GM23338 (cell line): Measurements from ENCODE around the gene FAM20A. TPM values are rescaled to one million over a fixed set of nuclear protein-coding genes. Genes with fewer than 3 reads are reported as not detected.

Experiments
- EZH2 ChIP-seq: fragments of 200-600 bp; sonication (generic); IDR thresholded peaks from one replicate; pipeline ENCODE4 v1.8.0; 2017; ENCODE audit warnings: antibody characterized with exemption, mild to moderate bottlenecking, low read depth; ENCODE audit not compliant: unreplicated experiment
- JUNB ChIP-seq: IDR thresholded peaks from one replicate; pipeline ENCODE4 v1.6.1; 2016; ENCODE audit warnings: antibody characterized with exemption; ENCODE audit not compliant: unreplicated experiment
- POLR2AphosphoS5 ChIP-seq: IDR thresholded peaks from 2 replicates; pipeline ENCODE4 v1.6.1; 2016; ENCODE audit warnings: antibody characterized with exemption, low read depth
- polyA plus RNA-seq: library from polyadenylated mRNA; unstranded; fragments of >200 nt; fragmentation: Nextera tagmentation; extraction: Ambion mirVana; gene quantifications from 2 replicates; pipeline ENCODE4 v1.2.1, GENCODE V29; 2016
- total RNA-seq: library from RNA; depleted of rRNA; stranded (reverse); fragments of >200 nt; shearing (Covaris generic); gene quantifications from 2 replicates; pipeline ENCODE4 v1.2.3, GENCODE V29; 2014
- TF ChIP-seq, protein P1 (sequence below): fragments of 250-450 bp; sonication (Bioruptor Pico); IDR thresholded peaks from 2 replicates; pipeline ENCODE4 v1.5.0; 2020; ENCODE audit warnings: mild to moderate bottlenecking, moderate library complexity
- TF ChIP-seq, protein P2 (sequence below): IDR thresholded peaks from 2 replicates; pipeline ENCODE4 v1.6.1; 2016; ENCODE audit warnings: antibody characterized with exemption
- TF ChIP-seq, protein P3 (sequence below): IDR thresholded peaks from one replicate; pipeline ENCODE4 v1.6.1; 2018; ENCODE audit warnings: antibody characterized with exemption; ENCODE audit not compliant: unreplicated experiment

FAM20A gene
- total and polyA plus RNA-seq, 2 experiments from 2014 or later, result 1.3 to 1.6 TPM

DNA sequence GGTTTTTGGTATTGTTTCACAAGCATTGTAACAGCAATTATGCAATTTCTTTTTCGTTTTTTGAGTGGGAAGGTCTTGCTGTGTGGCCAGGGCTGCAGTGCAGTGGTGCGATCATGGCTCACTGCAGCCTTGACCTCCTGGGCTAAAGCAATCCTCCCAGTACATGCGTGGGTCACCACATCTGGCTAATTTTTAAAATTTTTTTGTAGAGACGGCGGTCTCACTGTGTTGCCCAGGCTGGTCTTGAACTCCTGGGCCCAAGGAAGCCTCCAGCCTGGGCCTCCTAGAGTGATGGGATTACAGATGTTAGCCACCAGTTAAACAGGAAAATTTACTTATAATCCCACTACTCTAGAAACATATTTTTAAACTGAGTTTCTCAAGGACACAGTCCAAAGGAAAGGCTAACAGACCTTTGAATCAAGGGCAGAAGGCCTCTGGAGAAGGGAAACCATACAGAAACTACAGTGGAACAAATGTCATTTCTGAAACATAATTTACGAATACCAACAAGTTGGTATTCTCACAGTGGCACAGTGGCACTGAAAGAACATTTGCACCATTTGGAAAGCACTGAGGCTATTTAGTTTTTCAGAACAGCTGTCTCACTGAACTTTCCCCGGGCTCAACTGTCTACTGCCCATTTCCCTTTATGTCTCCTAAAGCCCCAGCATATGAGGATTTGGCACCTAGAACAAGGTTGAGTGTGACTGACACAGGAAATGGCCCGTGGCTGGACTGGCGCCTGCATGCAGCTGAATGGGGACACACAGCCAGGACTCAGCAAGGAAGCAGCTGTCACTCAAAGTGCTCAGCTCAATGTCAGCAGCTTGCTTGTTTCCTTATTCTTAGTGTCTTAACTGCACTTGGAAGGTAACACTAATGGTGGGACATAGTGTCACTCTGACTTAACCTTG, 91.8 kb downstream of the FAM20A start (continued):
- TF ChIP-seq, protein P1, sequence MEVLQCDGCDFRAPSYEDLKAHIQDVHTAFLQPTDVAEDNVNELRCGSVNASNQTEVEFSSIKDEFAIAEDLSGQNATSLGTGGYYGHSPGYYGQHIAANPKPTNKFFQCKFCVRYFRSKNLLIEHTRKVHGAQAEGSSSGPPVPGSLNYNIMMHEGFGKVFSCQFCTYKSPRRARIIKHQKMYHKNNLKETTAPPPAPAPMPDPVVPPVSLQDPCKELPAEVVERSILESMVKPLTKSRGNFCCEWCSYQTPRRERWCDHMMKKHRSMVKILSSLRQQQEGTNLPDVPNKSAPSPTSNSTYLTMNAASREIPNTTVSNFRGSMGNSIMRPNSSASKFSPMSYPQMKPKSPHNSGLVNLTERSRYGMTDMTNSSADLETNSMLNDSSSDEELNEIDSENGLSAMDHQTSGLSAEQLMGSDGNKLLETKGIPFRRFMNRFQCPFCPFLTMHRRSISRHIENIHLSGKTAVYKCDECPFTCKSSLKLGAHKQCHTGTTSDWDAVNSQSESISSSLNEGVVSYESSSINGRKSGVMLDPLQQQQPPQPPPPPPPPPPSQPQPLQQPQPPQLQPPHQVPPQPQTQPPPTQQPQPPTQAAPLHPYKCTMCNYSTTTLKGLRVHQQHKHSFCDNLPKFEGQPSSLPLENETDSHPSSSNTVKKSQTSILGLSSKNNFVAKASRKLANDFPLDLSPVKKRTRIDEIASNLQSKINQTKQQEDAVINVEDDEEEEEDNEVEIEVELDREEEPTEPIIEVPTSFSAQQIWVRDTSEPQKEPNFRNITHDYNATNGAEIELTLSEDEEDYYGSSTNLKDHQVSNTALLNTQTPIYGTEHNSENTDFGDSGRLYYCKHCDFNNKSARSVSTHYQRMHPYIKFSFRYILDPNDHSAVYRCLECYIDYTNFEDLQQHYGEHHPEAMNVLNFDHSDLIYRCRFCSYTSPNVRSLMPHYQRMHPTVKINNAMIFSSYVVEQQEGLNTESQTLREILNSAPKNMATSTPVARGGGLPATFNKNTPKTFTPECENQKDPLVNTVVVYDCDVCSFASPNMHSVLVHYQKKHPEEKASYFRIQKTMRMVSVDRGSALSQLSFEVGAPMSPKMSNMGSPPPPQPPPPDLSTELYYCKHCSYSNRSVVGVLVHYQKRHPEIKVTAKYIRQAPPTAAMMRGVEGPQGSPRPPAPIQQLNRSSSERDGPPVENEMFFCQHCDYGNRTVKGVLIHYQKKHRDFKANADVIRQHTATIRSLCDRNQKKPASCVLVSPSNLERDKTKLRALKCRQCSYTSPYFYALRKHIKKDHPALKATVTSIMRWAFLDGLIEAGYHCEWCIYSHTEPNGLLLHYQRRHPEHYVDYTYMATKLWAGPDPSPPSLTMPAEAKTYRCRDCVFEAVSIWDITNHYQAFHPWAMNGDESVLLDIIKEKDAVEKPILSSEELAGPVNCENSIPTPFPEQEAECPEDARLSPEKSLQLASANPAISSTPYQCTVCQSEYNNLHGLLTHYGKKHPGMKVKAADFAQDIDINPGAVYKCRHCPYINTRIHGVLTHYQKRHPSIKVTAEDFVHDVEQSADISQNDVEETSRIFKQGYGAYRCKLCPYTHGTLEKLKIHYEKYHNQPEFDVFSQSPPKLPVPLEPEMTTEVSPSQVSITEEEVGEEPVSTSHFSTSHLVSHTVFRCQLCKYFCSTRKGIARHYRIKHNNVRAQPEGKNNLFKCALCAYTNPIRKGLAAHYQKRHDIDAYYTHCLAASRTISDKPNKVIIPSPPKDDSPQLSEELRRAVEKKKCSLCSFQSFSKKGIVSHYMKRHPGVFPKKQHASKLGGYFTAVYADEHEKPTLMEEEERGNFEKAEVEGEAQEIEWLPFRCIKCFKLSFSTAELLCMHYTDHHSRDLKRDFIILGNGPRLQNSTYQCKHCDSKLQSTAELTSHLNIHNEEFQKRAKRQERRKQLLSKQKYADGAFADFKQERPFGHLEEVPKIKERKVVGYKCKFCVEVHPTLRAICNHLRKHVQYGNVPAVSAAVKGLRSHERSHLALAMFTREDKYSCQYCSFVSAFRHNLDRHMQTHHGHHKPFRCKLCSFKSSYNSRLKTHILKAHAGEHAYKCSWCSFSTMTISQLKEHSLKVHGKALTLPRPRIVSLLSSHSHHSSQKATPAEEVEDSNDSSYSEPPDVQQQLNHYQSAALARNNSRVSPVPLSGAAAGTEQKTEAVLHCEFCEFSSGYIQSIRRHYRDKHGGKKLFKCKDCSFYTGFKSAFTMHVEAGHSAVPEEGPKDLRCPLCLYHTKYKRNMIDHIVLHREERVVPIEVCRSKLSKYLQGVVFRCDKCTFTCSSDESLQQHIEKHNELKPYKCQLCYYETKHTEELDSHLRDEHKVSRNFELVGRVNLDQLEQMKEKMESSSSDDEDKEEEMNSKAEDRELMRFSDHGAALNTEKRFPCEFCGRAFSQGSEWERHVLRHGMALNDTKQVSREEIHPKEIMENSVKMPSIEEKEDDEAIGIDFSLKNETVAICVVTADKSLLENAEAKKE (CRISPR knock-in tag), result no peak
- no peak for TF ChIP-seq JUNB
- no peak for TF ChIP-seq EZH2
- TF ChIP-seq, protein P2, sequence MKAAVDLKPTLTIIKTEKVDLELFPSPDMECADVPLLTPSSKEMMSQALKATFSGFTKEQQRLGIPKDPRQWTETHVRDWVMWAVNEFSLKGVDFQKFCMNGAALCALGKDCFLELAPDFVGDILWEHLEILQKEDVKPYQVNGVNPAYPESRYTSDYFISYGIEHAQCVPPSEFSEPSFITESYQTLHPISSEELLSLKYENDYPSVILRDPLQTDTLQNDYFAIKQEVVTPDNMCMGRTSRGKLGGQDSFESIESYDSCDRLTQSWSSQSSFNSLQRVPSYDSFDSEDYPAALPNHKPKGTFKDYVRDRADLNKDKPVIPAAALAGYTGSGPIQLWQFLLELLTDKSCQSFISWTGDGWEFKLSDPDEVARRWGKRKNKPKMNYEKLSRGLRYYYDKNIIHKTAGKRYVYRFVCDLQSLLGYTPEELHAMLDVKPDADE, result no peak
- TF ChIP-seq POLR2AphosphoS5, result no peak
- TF ChIP-seq, protein P3, sequence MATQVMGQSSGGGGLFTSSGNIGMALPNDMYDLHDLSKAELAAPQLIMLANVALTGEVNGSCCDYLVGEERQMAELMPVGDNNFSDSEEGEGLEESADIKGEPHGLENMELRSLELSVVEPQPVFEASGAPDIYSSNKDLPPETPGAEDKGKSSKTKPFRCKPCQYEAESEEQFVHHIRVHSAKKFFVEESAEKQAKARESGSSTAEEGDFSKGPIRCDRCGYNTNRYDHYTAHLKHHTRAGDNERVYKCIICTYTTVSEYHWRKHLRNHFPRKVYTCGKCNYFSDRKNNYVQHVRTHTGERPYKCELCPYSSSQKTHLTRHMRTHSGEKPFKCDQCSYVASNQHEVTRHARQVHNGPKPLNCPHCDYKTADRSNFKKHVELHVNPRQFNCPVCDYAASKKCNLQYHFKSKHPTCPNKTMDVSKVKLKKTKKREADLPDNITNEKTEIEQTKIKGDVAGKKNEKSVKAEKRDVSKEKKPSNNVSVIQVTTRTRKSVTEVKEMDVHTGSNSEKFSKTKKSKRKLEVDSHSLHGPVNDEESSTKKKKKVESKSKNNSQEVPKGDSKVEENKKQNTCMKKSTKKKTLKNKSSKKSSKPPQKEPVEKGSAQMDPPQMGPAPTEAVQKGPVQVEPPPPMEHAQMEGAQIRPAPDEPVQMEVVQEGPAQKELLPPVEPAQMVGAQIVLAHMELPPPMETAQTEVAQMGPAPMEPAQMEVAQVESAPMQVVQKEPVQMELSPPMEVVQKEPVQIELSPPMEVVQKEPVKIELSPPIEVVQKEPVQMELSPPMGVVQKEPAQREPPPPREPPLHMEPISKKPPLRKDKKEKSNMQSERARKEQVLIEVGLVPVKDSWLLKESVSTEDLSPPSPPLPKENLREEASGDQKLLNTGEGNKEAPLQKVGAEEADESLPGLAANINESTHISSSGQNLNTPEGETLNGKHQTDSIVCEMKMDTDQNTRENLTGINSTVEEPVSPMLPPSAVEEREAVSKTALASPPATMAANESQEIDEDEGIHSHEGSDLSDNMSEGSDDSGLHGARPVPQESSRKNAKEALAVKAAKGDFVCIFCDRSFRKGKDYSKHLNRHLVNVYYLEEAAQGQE, result no peak
